Large intestine (tissue), 3 donors: ENCODE results near the gene DISC1. TPM values are rescaled to one million over a fixed set of nuclear protein-coding genes. Genes with fewer than 3 reads are reported as not detected.

Experiments used
- DNase-seq, 2 donors: peaks; one replicate each; pipeline versions ENCODE4 v3.0.0 to v3.0.0-alpha.2; 2013
- H3K27ac ChIP-seq: one replicate; pipeline ENCODE4 v1.5.1; 2013; ENCODE audit warnings: low read length
- H3K27me3 ChIP-seq: 2 replicates; pipeline ENCODE4 v1.6.1; 2013; ENCODE audit warnings: low read length; ENCODE audit not compliant: control insufficient read depth, insufficient read depth
- H3K36me3 ChIP-seq: 2 replicates; pipeline ENCODE4 v1.6.1; 2013; ENCODE audit warnings: low read length; ENCODE audit not compliant: control insufficient read depth, insufficient read depth
- H3K4me1 ChIP-seq: one replicate; pipeline ENCODE4 v1.6.1; 2013; ENCODE audit warnings: low read length; ENCODE audit not compliant: control insufficient read depth, insufficient read depth
- H3K4me3 ChIP-seq: one replicate; pipeline ENCODE4 v1.5.1; 2013; ENCODE audit warnings: low read length
- H3K9me3 ChIP-seq: one replicate; pipeline ENCODE4 v1.6.1; 2013; ENCODE audit warnings: mild to moderate bottlenecking, low read depth, low read length, moderate library complexity; ENCODE audit not compliant: control insufficient read depth
- WGBS: methylation state at CpG from one replicate; pipeline ENCODE4 v1.1.5; 2013; ENCODE audit warnings: low lambda C conversion rate; ENCODE audit not compliant: insufficient coverage; 5-methylcytosine and 5-hydroxymethylcytosine counted together
- polyA plus RNA-seq: library from polyadenylated mRNA; unstranded; fragments of 120-200 nt; gene quantifications from one replicate; pipeline ENCODE4 v1.2.1, GENCODE V29; 2013

DISC1 gene
- polyA plus RNA-seq, 1 donor, result 2.4 TPM

DNA sequence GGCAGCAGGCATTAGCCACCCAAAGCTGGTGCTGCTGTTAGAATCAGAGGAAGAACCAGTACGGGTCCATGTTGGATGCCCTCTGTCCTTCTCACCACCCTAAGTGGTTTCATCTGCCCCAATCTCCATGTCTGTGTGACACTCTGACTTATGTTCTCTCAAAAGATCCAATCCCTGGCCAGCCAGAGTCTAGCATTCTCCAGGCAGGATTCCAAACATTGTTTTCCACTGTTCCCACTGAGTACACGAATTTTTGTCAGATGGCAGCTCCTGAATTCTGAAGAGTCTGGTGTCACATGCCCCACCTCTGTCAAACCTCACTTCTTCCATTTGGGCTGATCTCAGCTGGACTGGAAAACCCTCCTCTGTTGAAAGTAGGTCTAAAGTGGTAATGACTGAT, 166.0 kb downstream of the DISC1 start:
- Histone ChIP-seq H3K27ac (no peak overlapping the region), H3K4me1 (no peaks in the 10 kb centered on the region), H3K36me3 (no peaks in the 10 kb centered on the region), H3K4me3 (no peak overlapping the region), H3K9me3 (no peaks in the 10 kb centered on the region), H3K27me3 (no peaks in the 10 kb centered on the region)
- WGBS, result no CpG with 5 or more reads among the region's 2 CpGs
- no peak for DNase-seq

DNA sequence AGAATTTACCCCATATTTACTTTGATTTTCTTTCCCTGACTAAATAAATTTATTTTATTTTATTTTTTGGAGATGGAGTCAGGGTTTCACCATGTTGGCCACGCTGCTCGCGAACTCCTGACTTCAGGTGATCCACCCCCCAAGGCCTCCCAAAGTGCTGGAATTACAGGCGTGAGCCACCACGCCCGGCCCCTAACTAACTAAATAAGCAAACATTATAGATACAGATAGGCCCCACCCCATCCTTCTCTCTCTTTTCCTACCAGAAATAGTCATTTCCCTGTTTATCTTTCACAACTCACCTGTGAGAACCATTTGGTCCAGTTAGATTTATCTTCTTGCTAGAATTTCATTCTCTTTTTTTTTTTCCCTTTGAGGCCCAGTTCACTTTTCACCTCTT, 167.3 kb downstream of the DISC1 start:
- 20% methylated on average over 1 of the region's 6 CpGs for WGBS
- no peaks in the 10 kb centered on the region for H3K36me3 ChIP-seq
- H3K9me3 ChIP-seq, result no peaks in the 10 kb centered on the region
- no peaks in the 10 kb centered on the region for H3K27me3 ChIP-seq
- DNase-seq, result no peak
- H3K27ac ChIP-seq, result no peak overlapping the region
- no peaks in the 10 kb centered on the region for H3K4me1 ChIP-seq
- no peak overlapping the region for H3K4me3 ChIP-seq

DNA sequence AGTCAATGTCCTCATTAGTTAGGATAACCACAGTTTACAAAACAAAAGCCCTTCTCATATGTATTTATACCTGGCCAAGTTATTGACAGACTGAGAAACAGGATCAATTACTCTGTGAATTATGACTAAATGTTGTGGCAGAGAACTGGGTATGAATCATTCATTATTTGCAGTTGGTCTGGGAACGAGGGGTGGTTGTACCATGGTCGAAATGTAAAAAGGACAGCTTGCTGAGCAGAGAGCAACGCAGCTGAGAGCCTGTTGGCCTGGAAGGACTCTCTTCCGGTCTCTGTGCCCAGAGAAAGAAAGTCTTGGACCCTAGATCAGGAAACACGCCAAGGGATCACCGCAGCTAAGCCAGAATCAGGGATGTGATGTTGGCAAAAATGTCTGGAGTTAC, 169.6 kb downstream of the DISC1 start:
- H3K4me1 ChIP-seq, result no peaks in the 10 kb centered on the region
- H3K27me3 ChIP-seq, result no peaks in the 10 kb centered on the region
- DNase-seq, result no peak
- no peak overlapping the region for H3K27ac ChIP-seq
- no peaks in the 10 kb centered on the region for H3K9me3 ChIP-seq
- no CpG with 5 or more reads among the region's 6 CpGs for WGBS
- no peak overlapping the region for H3K4me3 ChIP-seq
- H3K36me3 ChIP-seq, result no peaks in the 10 kb centered on the region

DNA sequence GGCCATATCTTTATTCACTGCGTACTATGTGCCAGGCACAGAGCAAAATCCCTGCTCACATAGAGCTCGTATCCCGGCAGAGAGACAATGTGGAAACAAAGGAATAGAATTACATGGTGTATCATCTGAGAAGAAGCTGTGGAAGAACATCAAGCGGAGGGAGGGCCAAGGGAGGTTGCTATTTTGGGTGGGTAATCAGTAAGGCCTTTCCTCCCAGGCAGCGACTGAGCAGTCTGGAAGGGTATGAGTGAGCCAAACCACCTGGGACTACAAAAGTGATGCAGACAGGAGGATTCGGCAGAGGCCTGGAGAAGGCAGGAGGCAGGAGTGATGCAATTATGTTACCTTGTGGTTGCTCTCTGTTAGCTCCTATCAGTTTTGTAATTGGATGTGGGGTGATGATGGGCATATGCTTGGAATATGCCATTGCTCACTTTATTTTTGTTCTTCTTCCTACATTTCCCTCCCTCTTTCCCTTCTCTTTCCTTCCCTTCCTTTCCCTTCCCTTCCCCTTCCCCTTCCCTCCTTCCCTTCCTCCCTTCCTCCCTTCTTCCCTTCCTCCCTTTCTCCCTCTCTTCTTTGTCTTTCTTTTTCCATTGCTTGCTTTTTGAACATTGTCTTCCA, 172.9 kb downstream of the DISC1 start:
- no peaks in the 10 kb centered on the region for H3K27me3 ChIP-seq
- H3K9me3 ChIP-seq, result no peaks in the 10 kb centered on the region
- 33% methylated on average over 3 of the region's 6 CpGs for WGBS
- DNase-seq, result no peak
- no peaks in the 10 kb centered on the region for H3K36me3 ChIP-seq
- H3K4me1 ChIP-seq, result no peaks in the 10 kb centered on the region
- no peak overlapping the region for H3K27ac ChIP-seq
- H3K4me3 ChIP-seq, result no peak overlapping the region

DNA sequence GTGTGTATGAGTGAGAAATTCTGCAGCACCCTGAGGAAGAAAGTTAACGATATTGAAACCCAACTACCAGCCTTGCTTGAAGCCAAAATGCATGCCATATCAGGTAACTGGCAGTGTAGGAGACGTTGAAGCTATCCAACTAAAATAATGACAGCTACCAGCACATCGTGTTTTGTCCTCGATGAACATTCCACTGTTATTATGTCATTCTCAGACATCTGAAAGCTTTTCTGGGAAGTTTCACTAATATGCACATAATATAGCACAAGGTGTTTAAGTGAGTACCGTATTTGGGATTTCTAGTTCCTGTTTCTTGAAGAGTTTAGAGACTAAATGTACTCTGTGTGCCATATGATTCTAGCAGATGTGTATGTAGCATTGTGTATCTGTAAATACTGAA, 173.5 kb downstream of the DISC1 start:
- no peak overlapping the region for H3K4me3 ChIP-seq
- WGBS, result no CpG with 5 or more reads among the region's 5 CpGs
- no peak overlapping the region for H3K27ac ChIP-seq
- DNase-seq, result no peak
- H3K36me3 ChIP-seq, result no peaks in the 10 kb centered on the region
- H3K4me1 ChIP-seq, result no peaks in the 10 kb centered on the region
- no peaks in the 10 kb centered on the region for H3K9me3 ChIP-seq
- H3K27me3 ChIP-seq, result no peaks in the 10 kb centered on the region

DNA sequence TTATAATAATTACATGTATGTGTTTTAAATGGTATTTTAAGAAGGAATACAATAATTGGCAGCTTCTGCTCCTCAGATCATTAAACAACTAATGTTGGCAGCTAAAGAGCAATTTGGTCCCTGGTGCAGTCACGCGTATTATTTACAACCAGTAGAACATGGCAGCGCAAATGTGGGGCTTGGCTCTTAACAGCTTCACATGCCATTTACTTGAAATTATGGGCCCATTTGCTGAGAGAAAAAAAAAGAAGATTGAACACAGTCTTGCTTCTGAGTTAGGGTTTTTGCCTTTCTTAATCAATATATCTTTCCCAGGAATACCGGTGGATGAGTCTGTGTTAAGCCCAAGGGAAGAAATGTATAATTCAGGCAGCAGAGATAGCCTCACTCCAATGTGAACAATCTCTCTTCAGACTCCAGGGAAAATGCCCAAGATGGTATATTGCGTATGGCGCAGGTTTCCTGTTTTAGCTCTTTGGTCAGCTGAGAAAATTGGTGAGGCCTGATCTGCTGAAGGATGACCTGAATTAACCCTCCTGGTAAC, 174.5 kb downstream of the DISC1 start:
- Histone ChIP-seq H3K27ac (no peak overlapping the region), H3K27me3 (no peaks in the 10 kb centered on the region), H3K36me3 (no peaks in the 10 kb centered on the region), H3K4me3 (no peak overlapping the region), H3K4me1 (no peaks in the 10 kb centered on the region), H3K9me3 (no peaks in the 10 kb centered on the region)
- DNase-seq, result no peak
- 100% methylated on average over 2 of the region's 6 CpGs for WGBS

DNA sequence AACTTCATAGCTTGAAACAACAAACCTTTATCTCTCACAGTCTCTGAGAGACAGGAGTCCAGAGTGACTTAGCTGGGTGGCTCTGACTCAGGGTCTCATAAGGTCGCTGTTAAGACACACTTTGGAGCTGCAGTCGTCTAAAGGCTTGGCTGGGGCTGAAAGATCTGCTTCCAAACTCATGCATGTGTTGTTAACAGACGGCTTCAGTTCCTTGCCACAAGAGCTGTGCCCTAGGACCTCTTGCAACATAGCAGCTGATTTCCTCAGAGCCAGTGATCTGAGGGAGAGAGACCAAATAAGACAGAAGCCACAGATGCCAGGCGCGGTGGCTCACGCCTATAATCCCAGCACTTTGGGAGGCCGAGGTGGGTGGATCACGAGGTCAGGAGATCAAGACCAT, 176.8 kb downstream of the DISC1 start:
- no peak overlapping the region for H3K4me3 ChIP-seq
- no CpG with 5 or more reads among the region's 8 CpGs for WGBS
- H3K9me3 ChIP-seq, result no peaks in the 10 kb centered on the region
- H3K36me3 ChIP-seq, result no peaks in the 10 kb centered on the region
- no peak for DNase-seq
- H3K27ac ChIP-seq, result no peak overlapping the region
- H3K4me1 ChIP-seq, result no peaks in the 10 kb centered on the region
- no peaks in the 10 kb centered on the region for H3K27me3 ChIP-seq

DNA sequence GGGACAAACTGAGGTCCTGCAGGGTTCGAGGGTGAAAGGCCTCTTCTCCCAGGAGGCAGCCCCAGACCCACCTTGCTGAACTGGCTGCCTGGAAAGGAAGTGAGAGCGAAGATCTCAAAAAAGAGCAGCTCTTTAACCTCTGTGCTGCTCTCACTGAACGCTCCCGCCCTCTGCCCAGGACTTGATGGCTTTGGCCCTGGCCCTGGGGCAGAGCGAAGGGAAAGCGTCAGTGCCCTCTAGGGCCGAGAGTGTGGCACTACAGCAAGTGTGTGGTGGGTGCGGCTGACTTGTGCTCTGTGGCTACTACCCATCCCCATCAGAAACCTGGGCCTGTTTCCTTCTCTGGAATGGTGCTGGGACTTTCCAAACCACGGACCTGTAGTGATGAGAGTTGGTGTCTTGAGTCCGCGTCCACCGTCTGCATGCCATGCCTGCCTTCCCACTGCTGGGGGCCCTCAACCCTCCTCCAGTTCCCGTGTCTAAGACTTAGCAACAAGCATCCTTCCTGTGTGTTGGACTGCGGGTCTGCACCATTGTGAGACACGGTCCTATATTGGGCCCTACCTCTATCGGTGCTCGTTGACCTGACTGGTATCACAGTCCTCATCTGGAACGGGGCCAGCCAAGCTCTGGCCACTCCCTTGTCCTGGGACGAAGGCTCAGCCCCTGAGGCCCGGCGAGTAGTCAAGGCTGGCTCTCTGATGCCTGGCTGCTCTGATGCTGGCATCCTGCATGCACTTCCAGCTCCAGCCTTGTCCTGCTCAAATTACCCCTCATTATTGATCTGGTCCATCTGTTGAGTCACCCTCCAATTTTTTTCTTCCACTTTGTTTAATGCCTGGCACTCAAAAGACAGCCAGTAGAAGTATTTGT, 180.3 kb downstream of the DISC1 start:
- Histone ChIP-seq H3K9me3 (no peaks in the 10 kb centered on the region), H3K4me1 (no peaks in the 10 kb centered on the region), H3K36me3 (no peaks in the 10 kb centered on the region), H3K27ac (no peak overlapping the region), H3K4me3 (no peak overlapping the region), H3K27me3 (no peaks in the 10 kb centered on the region)
- DNase-seq, result peak in 1 of 2 donors; percentile 31
- WGBS, result no CpG with 5 or more reads among the region's 21 CpGs

DNA sequence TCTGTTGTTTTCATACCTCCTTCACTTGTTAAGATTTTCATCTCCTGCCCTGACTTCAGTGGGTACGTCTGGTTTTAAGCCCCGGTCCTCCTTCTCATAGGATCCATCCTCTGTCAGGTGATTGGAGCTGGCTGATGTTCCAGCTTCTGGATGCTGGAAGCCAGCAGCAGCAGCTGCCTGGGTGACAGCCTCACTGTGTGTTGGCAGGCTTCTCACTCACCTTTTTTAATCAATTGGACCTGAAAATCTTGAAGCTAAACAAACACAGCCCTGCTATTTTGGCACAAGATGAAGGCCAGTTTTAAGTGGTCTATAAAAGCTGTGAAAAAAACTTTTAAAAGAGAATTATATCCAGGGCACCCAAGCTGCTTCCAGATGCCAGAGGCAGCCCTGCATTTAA, 181.0 kb downstream of the DISC1 start:
- H3K36me3 ChIP-seq, result no peaks in the 10 kb centered on the region
- DNase-seq, result no peak
- no CpG with 5 or more reads among the region's 2 CpGs for WGBS
- no peaks in the 10 kb centered on the region for H3K27me3 ChIP-seq
- H3K27ac ChIP-seq, result no peak overlapping the region
- H3K4me3 ChIP-seq, result no peak overlapping the region
- no peaks in the 10 kb centered on the region for H3K9me3 ChIP-seq
- H3K4me1 ChIP-seq, result no peaks in the 10 kb centered on the region

DNA sequence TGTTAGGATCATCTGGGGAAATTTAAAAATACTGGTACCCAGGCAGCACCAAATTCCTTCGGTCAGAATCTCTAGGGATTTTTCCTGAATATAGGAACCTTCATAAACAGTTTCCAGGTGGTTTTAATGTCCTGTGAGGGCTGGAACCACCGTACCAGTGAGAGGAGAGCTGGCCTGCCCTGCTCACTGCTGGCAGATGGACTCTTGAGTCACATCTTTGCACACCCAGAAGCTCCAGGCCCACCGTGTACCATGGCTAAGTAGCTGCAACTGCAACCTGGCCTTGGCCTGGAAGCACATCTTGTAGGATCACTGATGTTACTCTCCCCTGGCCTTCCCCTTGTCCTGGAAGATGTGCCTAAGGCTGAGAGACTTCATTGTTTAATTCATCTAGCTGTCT, 181.5 kb downstream of the DISC1 start:
- Histone ChIP-seq H3K27ac (no peak overlapping the region), H3K9me3 (no peaks in the 10 kb centered on the region), H3K36me3 (no peaks in the 10 kb centered on the region), H3K4me1 (no peaks in the 10 kb centered on the region), H3K4me3 (no peak overlapping the region), H3K27me3 (no peaks in the 10 kb centered on the region)
- no peak for DNase-seq
- WGBS, result no CpG with 5 or more reads among the region's 3 CpGs
